ENCODE results near the gene ZNF267.
A peak's percentile ranks its signal among the peaks of the same experiment; 100 is the strongest.

ZNF267 gene

GRCh38 chr16:31869511-31870201 lies 4.0 kb upstream of the ZNF267 start:
- Histone ChIP-seq H3K4me3 (ENCODE audit: low read length) (peak overlapping the region; percentile 69), H3K27me3 (ENCODE audit: control insufficient read depth, low read length) (peaks cover 3% of the 10 kb centered on the region; the same call in 1 of the 2 replicates), H4K20me1 (ENCODE audit: control insufficient read depth, insufficient read depth, low read depth, low read length) (no peaks in the 10 kb centered on the region), H3K79me2 (ENCODE audit: control insufficient read depth, low read length) (peaks cover 13% of the 10 kb centered on the region), H3K9me3 (ENCODE audit: control insufficient read depth, insufficient read depth, low read length) (no peaks in the 10 kb centered on the region), H3K36me3 (ENCODE audit: control insufficient read depth, low read length) (peaks cover 7% of the 10 kb centered on the region), H3K9me2 (replicated peaks; ENCODE audit: control insufficient read depth, low read length) (no peaks in the 10 kb centered on the region), H3F3A (ENCODE audit: control insufficient read depth, insufficient read depth) (peaks cover 14% of the 10 kb centered on the region), H3K4me2 (ENCODE audit: low read length) (peak overlapping the region; percentile 79), H3K27ac (ENCODE audit: low read depth, low read length) (peak overlapping the region; percentile 64), H3K4me1 (ENCODE audit: control insufficient read depth, low read length) (peaks cover 34% of the 10 kb centered on the region)
- TF ChIP-seq EZH2phosphoT487 (IDR thresholded peaks at IDR 0.05; ENCODE audit: borderline replicate concordance, low read length) (no peak), CTCF (IDR thresholded peaks at IDR 0.05; ENCODE audit: low read depth, low read length, poor library complexity, severe bottlenecking) (no peak)

- H3K4me1 ChIP-seq (ENCODE audit: control insufficient read depth, low read length): peaks cover 45% of the 10 kb centered on the region
Observed at GRCh38 chr16:31870809-31871208, 2.8 kb upstream of the ZNF267 start.

DNA sequence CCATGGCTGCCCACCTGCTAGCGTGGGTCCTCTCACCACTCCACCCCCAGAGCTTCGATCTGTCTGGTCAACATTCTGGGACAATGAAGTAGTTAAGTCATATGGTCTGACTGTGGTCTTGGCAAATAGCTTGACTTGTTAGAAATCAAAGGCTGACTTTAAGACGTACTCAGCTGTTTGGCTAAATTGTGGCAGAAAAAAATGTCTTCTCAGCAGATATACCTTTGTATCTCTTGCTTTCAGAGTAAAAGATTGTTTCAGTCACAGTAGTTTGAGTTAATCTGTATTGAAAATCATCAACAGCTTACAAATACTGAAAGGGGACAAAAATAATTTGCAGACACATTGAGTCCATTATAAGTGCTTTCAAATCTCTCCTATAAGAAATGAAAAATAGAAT lies 2.1 kb upstream of the ZNF267 start:
- H3K9me3 ChIP-seq (ENCODE audit: control insufficient read depth, insufficient read depth, low read length): peaks cover 4% of the 10 kb centered on the region; the same call in 1 of the 2 replicates
- peaks cover 3% of the 10 kb centered on the region; the same call in 1 of the 2 replicates for H3K27me3 ChIP-seq (ENCODE audit: control insufficient read depth, low read length)
- 0 out of 2 replicates have a peak, but pooled peaks cover 6% of the 10 kb centered on the region for H4K20me1 ChIP-seq (ENCODE audit: control insufficient read depth, insufficient read depth, low read depth, low read length)
- peaks cover 26% of the 10 kb centered on the region for H3K36me3 ChIP-seq (ENCODE audit: control insufficient read depth, low read length)
- H3K4me3 ChIP-seq (ENCODE audit: low read length): no peak overlapping the region
- TF ChIP-seq EZH2phosphoT487 (IDR thresholded peaks at IDR 0.05; ENCODE audit: borderline replicate concordance, low read length) (no peak), CTCF (IDR thresholded peaks at IDR 0.05; ENCODE audit: low read depth, low read length, poor library complexity, severe bottlenecking) (no peak)
- no peaks in the 10 kb centered on the region for H3K9me2 ChIP-seq (replicated peaks; ENCODE audit: control insufficient read depth, low read length)
- no peak overlapping the region for H3K4me2 ChIP-seq (ENCODE audit: low read length)
- H3F3A ChIP-seq (ENCODE audit: control insufficient read depth, insufficient read depth): peaks cover 14% of the 10 kb centered on the region
- H3K27ac ChIP-seq (ENCODE audit: low read depth, low read length): no peak overlapping the region
- peaks cover 32% of the 10 kb centered on the region for H3K79me2 ChIP-seq (ENCODE audit: control insufficient read depth, low read length)
- H3K4me1 ChIP-seq (ENCODE audit: control insufficient read depth, low read length): peaks cover 51% of the 10 kb centered on the region

More at GRCh38 chr16:31870809-31871208, 2.8 kb upstream of the ZNF267 start:
- Histone ChIP-seq H3K36me3 (ENCODE audit: control insufficient read depth, low read length) (peaks cover 19% of the 10 kb centered on the region), H3K4me3 (ENCODE audit: low read length) (no peak overlapping the region), H3K9me3 (ENCODE audit: control insufficient read depth, insufficient read depth, low read length) (peaks cover 4% of the 10 kb centered on the region; the same call in 1 of the 2 replicates), H3K9me2 (replicated peaks; ENCODE audit: control insufficient read depth, low read length) (no peaks in the 10 kb centered on the region), H3F3A (ENCODE audit: control insufficient read depth, insufficient read depth) (peaks cover 14% of the 10 kb centered on the region), H3K27ac (ENCODE audit: low read depth, low read length) (no peak overlapping the region), H3K27me3 (ENCODE audit: control insufficient read depth, low read length) (peaks cover 3% of the 10 kb centered on the region; the same call in 1 of the 2 replicates), H4K20me1 (ENCODE audit: control insufficient read depth, insufficient read depth, low read depth, low read length) (0 out of 2 replicates have a peak, but pooled peaks cover 6% of the 10 kb centered on the region), H3K79me2 (ENCODE audit: control insufficient read depth, low read length) (peaks cover 25% of the 10 kb centered on the region), H3K4me2 (ENCODE audit: low read length) (0 out of 2 replicates have a peak overlapping the region, but pooled peaks have one; percentile 79)
- TF ChIP-seq EZH2phosphoT487 (IDR thresholded peaks at IDR 0.05; ENCODE audit: borderline replicate concordance, low read length) (no peak), CTCF (IDR thresholded peaks at IDR 0.05; ENCODE audit: low read depth, low read length, poor library complexity, severe bottlenecking) (no peak)
